Coronary artery (tissue), 2 donors: ENCODE measurements around the gene STEAP4.

Experiments used
- DNase-seq: peaks from one replicate; pipeline ENCODE4 v3.0.0-alpha.2; 2017; ENCODE audit warnings: low spot score
- H3K27ac ChIP-seq, 2 donors: fragments of 200-600 bp; sonication (generic); one replicate each; pipeline ENCODE4 v1.5.1; 2016 to 2019
- H3K4me3 ChIP-seq: fragments of 200-600 bp; sonication (generic); 2 replicates; pipeline ENCODE4 v1.5.1; 2016; ENCODE audit warnings: mild to moderate bottlenecking, moderate library complexity
- CTCF ChIP-seq: fragments of 200-600 bp; sonication (generic); IDR thresholded peaks from one replicate; pipeline ENCODE4 v1.5.1; 2019; ENCODE audit warnings: antibody characterized with exemption

Gene STEAP4

GRCh38 chr7:88243345-88243909, 63.3 kb downstream of the STEAP4 start:
- no peak for DNase-seq
- no peak for TF ChIP-seq CTCF
- no peak overlapping the region for H3K27ac ChIP-seq
- H3K4me3 ChIP-seq = no peak overlapping the region

- H3K4me3 ChIP-seq = no peak overlapping the region
- DNase-seq = no peak
- H3K27ac ChIP-seq = no peak overlapping the region
- TF ChIP-seq CTCF = no peak
Measured at GRCh38 chr7:88239852-88240251, 66.8 kb downstream of the STEAP4 start.

- no peak for DNase-seq
- Histone ChIP-seq H3K27ac (no peak overlapping the region), H3K4me3 (no peak overlapping the region)
- no peak for TF ChIP-seq CTCF
Measured at GRCh38 chr7:88233828-88234227, 72.9 kb downstream of the STEAP4 start.

- Histone ChIP-seq H3K27ac (no peak overlapping the region), H3K4me3 (no peak overlapping the region)
- DNase-seq = no peak
- no peak for TF ChIP-seq CTCF
Measured at GRCh38 chr7:88230646-88231045, 76.0 kb downstream of the STEAP4 start.

- Histone ChIP-seq H3K27ac (no peak overlapping the region), H3K4me3 (no peak overlapping the region)
- DNase-seq = no peak
- TF ChIP-seq CTCF = no peak
Measured at GRCh38 chr7:88229302-88229995, 77.2 kb downstream of the STEAP4 start.

GRCh38 chr7:88226886-88227516, 79.7 kb downstream of the STEAP4 start:
- H3K4me3 ChIP-seq = no peak overlapping the region

More at GRCh38 chr7:88226886-88227516, 79.7 kb downstream of the STEAP4 start:
- no peak for DNase-seq
- TF ChIP-seq CTCF = no peak
- H3K27ac ChIP-seq = no peak overlapping the region
